Stimulated activated CD8-positive, alpha-beta memory T cell treated with anti-CD3 and anti-CD28 coated beads, Interleukin-2, amount 100 ng/mL, for 48 hours (primary cell): ENCODE measurements around the gene ARMH2.

Experiments used
- DNase-seq, 2 donors: peaks; one replicate each; pipeline ENCODE4 v3.0.0-alpha.2; 2020; ENCODE audit warnings: low read depth in 2 of 2

The ARMH2 gene

GRCh38 chr6:24798740-24799540, at the start of gene ARMH2:
ARMH2 (minus strand) TSS chr6:24798917; CDS start chr6:24798857, 60 bp downstream.
- no peak for DNase-seq

- DNase-seq: no peak
These were observed 49.7 kb upstream of the ARMH2 start for GRCh38 chr6:24848461-24848860.

GRCh38 chr6:24847402-24847801, 48.7 kb upstream of the ARMH2 start:
- no peak for DNase-seq

GRCh38 chr6:24845578-24845977, 46.9 kb upstream of the ARMH2 start:
- DNase-seq: no peak

GRCh38 chr6:24844903-24845302, 46.2 kb upstream of the ARMH2 start:
- no peak for DNase-seq

- DNase-seq: no peak
These were observed 45.3 kb upstream of the ARMH2 start for GRCh38 chr6:24844061-24844460.

- no peak for DNase-seq
These were observed 41.5 kb upstream of the ARMH2 start for GRCh38 chr6:24840187-24840586.

- DNase-seq: no peak
These were observed 40.3 kb upstream of the ARMH2 start for GRCh38 chr6:24838994-24839393.

- no peak for DNase-seq
These were observed 39.4 kb upstream of the ARMH2 start for GRCh38 chr6:24838081-24838480.

- DNase-seq: no peak
These were observed 37.4 kb upstream of the ARMH2 start for GRCh38 chr6:24836109-24836508.

- DNase-seq: no peak
These were observed 35.1 kb upstream of the ARMH2 start for GRCh38 chr6:24833711-24834386.

- DNase-seq: no peak
These were observed 34.1 kb upstream of the ARMH2 start for GRCh38 chr6:24832794-24833193.

GRCh38 chr6:24831771-24832716, 33.3 kb upstream of the ARMH2 start:
- DNase-seq: no peak

GRCh38 chr6:24829657-24830056, 30.9 kb upstream of the ARMH2 start:
- DNase-seq: no peak

GRCh38 chr6:24827970-24828369, 29.3 kb upstream of the ARMH2 start:
- DNase-seq: no peak

- DNase-seq: no peak
These were observed 28.4 kb upstream of the ARMH2 start for GRCh38 chr6:24827162-24827561.

GRCh38 chr6:24825130-24825630, 26.5 kb upstream of the ARMH2 start:
- DNase-seq: no peak

GRCh38 chr6:24824142-24824938, 25.6 kb upstream of the ARMH2 start:
- no peak for DNase-seq

GRCh38 chr6:24823185-24823584, 24.5 kb upstream of the ARMH2 start:
- DNase-seq: no peak

GRCh38 chr6:24822696-24823095, 24.0 kb upstream of the ARMH2 start:
- DNase-seq: no peak

- no peak for DNase-seq
These were observed 23.2 kb upstream of the ARMH2 start for GRCh38 chr6:24821860-24822444.
